HG03432 (cell line): ENCODE results near the gene MAS1L.

ENCODE experiments used
- ATAC-seq: cut with Tn5 transposase; IDR thresholded peaks from one replicate; pipeline ENCODE4 v1.9.1; 2021; ENCODE audit warnings: mild to moderate bottlenecking, moderate library complexity; ENCODE audit not compliant: unreplicated experiment

The MAS1L gene

GRCh38 chr6:29510746-29511300 is 23.1 kb upstream of the MAS1L start:
- no peak for ATAC-seq

GRCh38 chr6:29510202-29510601 is 22.4 kb upstream of the MAS1L start:
- no peak for ATAC-seq

- ATAC-seq: no peak
Observed at GRCh38 chr6:29509711-29510110, 22.0 kb upstream of the MAS1L start.

- peak; percentile 84 for ATAC-seq
Observed at GRCh38 chr6:29509239-29509638, 21.5 kb upstream of the MAS1L start.

GRCh38 chr6:29507319-29507718 is 19.6 kb upstream of the MAS1L start:
- no peak for ATAC-seq

GRCh38 chr6:29506446-29507067 is 18.8 kb upstream of the MAS1L start:
- no peak for ATAC-seq

- ATAC-seq: no peak
Observed at GRCh38 chr6:29505808-29506207, 18.1 kb upstream of the MAS1L start.

- ATAC-seq: no peak
Observed at GRCh38 chr6:29504961-29505360, 17.2 kb upstream of the MAS1L start.

- ATAC-seq: no peak
Observed at GRCh38 chr6:29502597-29502996, 14.8 kb upstream of the MAS1L start.

GRCh38 chr6:29502181-29502580 is 14.4 kb upstream of the MAS1L start:
- no peak for ATAC-seq

- no peak for ATAC-seq
Observed at GRCh38 chr6:29501106-29501505, 13.3 kb upstream of the MAS1L start.

- no peak for ATAC-seq
Observed at GRCh38 chr6:29500594-29500993, 12.8 kb upstream of the MAS1L start.

- ATAC-seq: no peak
Observed at GRCh38 chr6:29499704-29500103, 11.9 kb upstream of the MAS1L start.

GRCh38 chr6:29496961-29497360 is 9.2 kb upstream of the MAS1L start:
- ATAC-seq: no peak

- no peak for ATAC-seq
Observed at GRCh38 chr6:29495571-29495970, 7.8 kb upstream of the MAS1L start.

GRCh38 chr6:29494131-29494530 is 6.4 kb upstream of the MAS1L start:
- no peak for ATAC-seq

GRCh38 chr6:29493261-29493660 is 5.5 kb upstream of the MAS1L start:
- no peak for ATAC-seq

GRCh38 chr6:29491574-29491973 is 3.8 kb upstream of the MAS1L start:
- ATAC-seq: no peak

GRCh38 chr6:29490552-29490951 is 2.8 kb upstream of the MAS1L start:
- no peak for ATAC-seq

- ATAC-seq: no peak
Observed at GRCh38 chr6:29490055-29490454, 2.3 kb upstream of the MAS1L start.

- no peak for ATAC-seq
Observed at GRCh38 chr6:29489286-29489685, 1.5 kb upstream of the MAS1L start.

- no peak for ATAC-seq
Observed at GRCh38 chr6:29488874-29489273, 1.1 kb upstream of the MAS1L start.

- ATAC-seq: no peak
Observed at GRCh38 chr6:29487131-29487530, 625 bp downstream of the MAS1L start.
